KMS-11 (cell line): ENCODE data around the gene METTL13.

Source experiments
- H2AFZ ChIP-seq: fragments of 200-600 bp; sonication (generic); 2 replicates; pipeline ENCODE4 v1.6.1; 2016; ENCODE audit warnings: antibody characterized with exemption, mixed run types, low read depth
- H3K27ac ChIP-seq: fragments of 200-600 bp; sonication (generic); 2 replicates; pipeline ENCODE4 v1.6.1; 2016; ENCODE audit warnings: mild to moderate bottlenecking, mixed run types
- H3K27me3 ChIP-seq: fragments of 200-600 bp; sonication (generic); 2 replicates; pipeline ENCODE4 v1.6.1; 2017; ENCODE audit warnings: mild to moderate bottlenecking, low read depth, mixed run types, moderate library complexity; ENCODE audit not compliant: insufficient read depth
- H3K36me3 ChIP-seq: fragments of 200-600 bp; sonication (generic); 2 replicates; pipeline ENCODE4 v1.6.1; 2017; ENCODE audit warnings: mild to moderate bottlenecking, mixed run types; ENCODE audit not compliant: insufficient read depth
- H3K4me1 ChIP-seq: fragments of 200-600 bp; sonication (generic); 2 replicates; pipeline ENCODE4 v1.6.1; 2016; ENCODE audit warnings: mild to moderate bottlenecking, low read depth, mixed run types; ENCODE audit not compliant: poor library complexity, severe bottlenecking
- H3K4me2 ChIP-seq: fragments of 200-600 bp; sonication (generic); 2 replicates; pipeline ENCODE4 v1.7.0; 2016; ENCODE audit warnings: mild to moderate bottlenecking, mixed run types
- H3K4me3 ChIP-seq: fragments of 200-600 bp; sonication (generic); IDR thresholded peaks from 2 replicates; pipeline ENCODE4 v1.6.1; 2017; ENCODE audit warnings: low read depth, low read length, mixed read lengths; ENCODE audit not compliant: insufficient read depth
- H3K79me2 ChIP-seq: fragments of 200-600 bp; sonication (generic); 2 replicates; pipeline ENCODE4 v1.6.1; 2016; ENCODE audit warnings: low read depth, mixed run types; ENCODE audit not compliant: insufficient read depth
- H3K9ac ChIP-seq: fragments of 200-600 bp; sonication (generic); 2 replicates; pipeline ENCODE4 v1.6.1; 2016; ENCODE audit warnings: mild to moderate bottlenecking, mixed run types
- H4K20me1 ChIP-seq: fragments of 200-600 bp; sonication (generic); 2 replicates; pipeline ENCODE4 v1.6.1; 2016; ENCODE audit warnings: mild to moderate bottlenecking, mixed run types; ENCODE audit not compliant: insufficient read depth
- TF ChIP-seq, protein P1 (sequence below): fragments of 200-600 bp; sonication (generic); conservative IDR thresholded peaks from 2 replicates; pipeline ENCODE4 v1.6.1; 2017; ENCODE audit warnings: low read depth, mild to moderate bottlenecking, antibody characterized with exemption, low read length, moderate library complexity, mixed read lengths

METTL13 gene

DNA sequence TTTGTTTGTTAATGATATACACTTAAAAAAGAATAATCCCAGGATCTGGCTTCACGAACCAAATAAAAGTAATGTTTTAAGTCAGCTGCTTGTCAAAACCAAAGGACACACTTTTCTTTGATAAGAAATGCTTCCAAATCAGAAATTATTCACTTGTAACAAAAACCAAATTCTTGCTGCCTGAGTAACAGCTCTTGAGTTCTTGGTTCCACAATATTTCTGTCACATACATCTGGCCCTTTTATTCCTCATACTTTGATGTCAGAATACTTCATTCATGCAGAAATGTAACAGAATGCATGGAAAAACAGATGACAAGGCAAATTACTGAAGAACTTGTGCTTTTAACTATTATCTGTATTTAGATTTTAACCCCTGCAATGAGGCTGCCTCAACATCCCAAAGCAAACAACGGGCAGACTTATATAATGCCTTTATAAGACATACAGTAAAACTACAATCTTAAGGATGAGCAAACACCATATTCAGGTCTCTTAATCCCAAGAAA is 41.0 kb upstream of the METTL13 start:
- Histone ChIP-seq H2AFZ (no peak overlapping the region), H3K4me2 (no peak overlapping the region), H4K20me1 (no peaks in the 10 kb centered on the region), H3K9ac (no peak overlapping the region), H3K79me2 (0 out of 2 replicates have a peak, but pooled peaks cover 5% of the 10 kb centered on the region), H3K36me3 (no peaks in the 10 kb centered on the region), H3K4me3 (no peak overlapping the region), H3K27me3 (no peaks in the 10 kb centered on the region), H3K27ac (no peak overlapping the region), H3K4me1 (peaks cover 16% of the 10 kb centered on the region)
- TF ChIP-seq, protein P1, sequence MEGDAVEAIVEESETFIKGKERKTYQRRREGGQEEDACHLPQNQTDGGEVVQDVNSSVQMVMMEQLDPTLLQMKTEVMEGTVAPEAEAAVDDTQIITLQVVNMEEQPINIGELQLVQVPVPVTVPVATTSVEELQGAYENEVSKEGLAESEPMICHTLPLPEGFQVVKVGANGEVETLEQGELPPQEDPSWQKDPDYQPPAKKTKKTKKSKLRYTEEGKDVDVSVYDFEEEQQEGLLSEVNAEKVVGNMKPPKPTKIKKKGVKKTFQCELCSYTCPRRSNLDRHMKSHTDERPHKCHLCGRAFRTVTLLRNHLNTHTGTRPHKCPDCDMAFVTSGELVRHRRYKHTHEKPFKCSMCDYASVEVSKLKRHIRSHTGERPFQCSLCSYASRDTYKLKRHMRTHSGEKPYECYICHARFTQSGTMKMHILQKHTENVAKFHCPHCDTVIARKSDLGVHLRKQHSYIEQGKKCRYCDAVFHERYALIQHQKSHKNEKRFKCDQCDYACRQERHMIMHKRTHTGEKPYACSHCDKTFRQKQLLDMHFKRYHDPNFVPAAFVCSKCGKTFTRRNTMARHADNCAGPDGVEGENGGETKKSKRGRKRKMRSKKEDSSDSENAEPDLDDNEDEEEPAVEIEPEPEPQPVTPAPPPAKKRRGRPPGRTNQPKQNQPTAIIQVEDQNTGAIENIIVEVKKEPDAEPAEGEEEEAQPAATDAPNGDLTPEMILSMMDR, result no peak

DNA sequence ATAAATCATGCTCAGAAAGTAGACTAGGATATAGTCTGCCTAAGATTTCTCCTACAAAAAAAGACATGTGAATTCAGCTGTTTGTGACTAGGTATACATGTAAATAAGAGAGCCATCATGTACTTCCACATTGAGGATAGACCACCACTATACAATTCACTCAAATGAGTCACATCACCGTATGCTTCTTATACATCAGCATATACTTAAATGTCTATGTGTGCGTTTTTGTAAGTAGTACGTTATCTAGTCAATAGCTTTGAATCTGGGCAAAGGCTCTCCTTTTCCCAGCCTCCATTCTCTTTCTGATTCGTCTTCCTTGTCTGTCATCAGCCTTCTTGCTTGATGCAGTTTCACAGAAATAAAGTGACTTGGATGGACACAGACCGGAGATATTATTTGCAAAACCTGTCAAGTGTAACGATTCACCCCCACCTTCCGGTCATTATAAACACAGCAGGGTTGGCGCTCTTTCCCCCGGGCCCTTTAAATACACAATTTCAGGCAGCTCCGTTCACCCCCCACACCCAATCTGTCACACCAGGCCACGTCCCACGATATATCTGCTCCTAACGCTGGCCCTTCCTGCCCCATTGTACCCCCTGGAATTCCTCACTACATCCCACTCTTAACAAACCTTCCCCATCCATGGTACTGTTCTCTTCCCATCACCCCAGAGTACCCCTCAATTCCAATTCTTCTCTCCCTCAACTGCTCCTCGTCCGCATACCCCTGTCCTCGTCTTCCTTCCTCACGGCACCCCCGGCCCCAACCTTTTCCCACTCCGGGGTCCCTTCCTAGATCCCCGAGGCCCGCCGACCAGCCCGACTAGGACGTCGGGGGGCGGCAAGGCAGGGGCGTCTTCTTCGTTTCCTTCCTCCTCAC is 40.2 kb upstream of the METTL13 start:
- Histone ChIP-seq H2AFZ (peak overlapping the region; percentile 98), H3K27me3 (no peaks in the 10 kb centered on the region), H3K4me1 (peaks cover 16% of the 10 kb centered on the region), H3K27ac (peak overlapping the region; percentile 79), H4K20me1 (no peaks in the 10 kb centered on the region), H3K79me2 (0 out of 2 replicates have a peak, but pooled peaks cover 5% of the 10 kb centered on the region), H3K4me3 (peak overlapping the region; percentile 96), H3K36me3 (no peaks in the 10 kb centered on the region), H3K4me2 (peak overlapping the region; percentile 91), H3K9ac (peak overlapping the region; percentile 78)
- TF ChIP-seq, protein P1, result peak; percentile 22; the same call in 1 of the 2 replicates

DNA sequence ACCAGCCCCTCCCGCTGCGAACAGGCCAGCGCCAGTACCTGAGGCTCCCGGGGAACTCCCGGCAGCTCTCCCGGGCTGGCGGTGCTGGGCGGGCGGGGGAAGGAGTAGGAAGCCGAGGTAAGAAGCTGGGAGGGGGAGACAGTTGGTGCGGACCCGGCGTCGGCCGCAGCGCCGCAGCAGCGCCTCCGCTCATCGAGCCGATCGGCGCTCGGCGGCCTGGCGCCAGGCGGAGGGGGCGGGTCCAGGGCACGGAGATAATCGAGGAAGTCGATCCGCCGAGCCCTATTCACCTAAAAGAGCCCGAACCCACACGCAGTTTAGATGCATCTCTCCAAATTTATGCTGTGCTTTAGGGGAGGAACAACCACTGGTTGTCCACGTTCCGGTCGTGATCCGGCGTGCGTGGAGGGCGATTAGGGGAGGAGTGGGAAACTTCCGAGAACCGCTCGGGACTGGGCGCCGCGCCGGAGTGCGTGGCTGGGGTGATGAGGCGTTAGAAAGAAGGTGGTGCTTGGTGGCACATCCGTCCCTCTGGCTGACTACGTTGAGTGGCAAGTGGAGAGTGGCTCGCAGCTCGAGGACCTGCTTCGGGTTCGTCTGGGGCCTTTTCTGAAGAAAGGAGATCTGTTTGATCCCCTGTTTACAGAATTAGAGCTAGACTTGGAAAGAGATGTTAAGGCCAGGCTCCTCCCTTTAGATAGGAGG is 39.4 kb upstream of the METTL13 start, which contains the start of gene VAMP4:
Gene VAMP4, minus strand, starts transcription at position 194 of the 705 bp plus-strand sequence. CDS start 3,651 bp downstream, outside the sequence.
- H3K27me3 ChIP-seq, result no peaks in the 10 kb centered on the region
- H3K4me2 ChIP-seq, result peak within 1 kb of the TSS; percentile 91
- H3K9ac ChIP-seq, result peak within 1 kb of the TSS; percentile 78
- peak within 1 kb of the TSS; percentile 79 for H3K27ac ChIP-seq
- H3K4me3 ChIP-seq, result peak within 1 kb of the TSS; percentile 96
- H3K4me1 ChIP-seq, result peaks cover 16% of the 10 kb centered on the region
- H3K36me3 ChIP-seq, result no peaks in the 10 kb centered on the region
- H3K79me2 ChIP-seq, result 0 out of 2 replicates have a peak, but pooled peaks cover 5% of the 10 kb centered on the region
- peak within 1 kb of the TSS; percentile 98 for H2AFZ ChIP-seq
- H4K20me1 ChIP-seq, result no peaks in the 10 kb centered on the region
- TF ChIP-seq, protein P1, result no peak

DNA sequence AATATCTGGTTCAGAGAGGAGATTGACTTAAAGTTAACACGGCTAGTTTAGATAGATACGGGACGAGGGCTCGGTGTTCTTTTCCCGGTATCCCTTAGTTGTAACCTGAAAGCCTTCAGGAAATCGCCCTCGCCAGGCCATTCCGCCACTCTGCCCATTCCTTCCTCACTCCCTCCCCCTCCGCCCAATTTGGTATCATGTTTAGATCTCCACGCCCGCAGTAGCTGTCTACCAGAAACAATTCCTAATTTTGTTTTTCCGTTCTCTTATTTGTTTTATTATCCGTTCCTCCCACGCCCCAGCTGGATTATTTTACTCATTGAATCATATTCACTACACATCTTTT is 38.9 kb upstream of the METTL13 start:
- H2AFZ ChIP-seq, result peak overlapping the region; percentile 98
- TF ChIP-seq, protein P1, result no peak
- no peaks in the 10 kb centered on the region for H3K27me3 ChIP-seq
- H3K9ac ChIP-seq, result peak overlapping the region; percentile 78; the same call in 1 of the 2 replicates
- no peaks in the 10 kb centered on the region for H3K36me3 ChIP-seq
- peak overlapping the region; percentile 79 for H3K27ac ChIP-seq
- H3K4me2 ChIP-seq, result peak overlapping the region; percentile 91
- H3K4me1 ChIP-seq, result peaks cover 16% of the 10 kb centered on the region
- H4K20me1 ChIP-seq, result no peaks in the 10 kb centered on the region
- 0 out of 2 replicates have a peak, but pooled peaks cover 5% of the 10 kb centered on the region for H3K79me2 ChIP-seq
- H3K4me3 ChIP-seq, result peak overlapping the region; percentile 96
